ENCODE results near the gene MAST2. TPM values are rescaled to one million over a fixed set of nuclear protein-coding genes. Genes with fewer than 3 reads are reported as not detected.

MAST2 gene
- total RNA-seq, 1 experiment from 2014 or later, result 77.0 TPM

DNA sequence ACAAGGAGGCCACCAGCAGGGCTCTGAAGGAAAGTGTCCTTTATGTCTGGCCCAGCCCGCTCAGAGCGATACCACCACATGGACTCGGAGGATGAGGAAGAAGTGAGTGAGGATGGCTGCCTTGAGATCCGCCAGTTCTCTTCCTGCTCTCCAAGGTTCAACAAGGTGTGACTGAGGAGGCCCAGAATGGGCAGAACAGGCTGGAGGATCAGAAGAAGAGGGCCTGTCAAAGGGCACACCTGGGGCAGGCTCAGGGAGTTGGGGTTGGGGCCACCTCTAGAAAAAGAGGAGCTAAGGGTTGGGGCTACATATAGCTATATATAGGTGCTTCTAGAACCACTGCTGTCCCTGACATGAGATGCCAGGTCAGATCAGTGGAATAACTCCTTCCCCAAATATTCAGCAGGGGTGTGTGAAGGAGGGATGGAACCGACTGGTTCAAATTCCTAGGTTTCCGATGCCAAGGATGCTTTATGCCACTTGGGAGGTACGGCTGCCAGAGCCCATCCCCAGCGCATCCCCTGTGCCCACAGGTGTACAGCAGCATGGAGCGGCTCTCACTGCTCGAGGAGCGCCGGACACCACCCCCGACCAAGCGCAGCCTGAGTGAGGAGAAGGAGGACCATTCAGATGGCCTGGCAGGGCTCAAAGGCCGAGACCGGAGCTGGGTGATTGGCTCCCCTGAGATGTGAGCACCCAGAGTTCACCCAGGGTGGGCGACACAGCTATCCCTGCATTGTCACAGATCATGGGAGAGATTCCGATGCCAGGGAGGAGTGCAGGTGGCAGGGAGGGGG, 226.9 kb downstream of the MAST2 start:
- H3K27me3 ChIP-seq (ENCODE audit: control insufficient read depth, insufficient read depth, low read length), result no peaks in the 10 kb centered on the region
- H3K9me3 ChIP-seq (ENCODE audit: control insufficient read depth, insufficient read depth, low read depth, low read length), result no peaks in the 10 kb centered on the region
- intact Hi-C loops (cut with micrococcal nuclease; ENCODE audit: unreplicated experiment) (no loop called here), in situ Hi-C loops (cut with HindIII; ENCODE audit: low pct_unique_long_range_greater_than_20kb, low sequenced_read_pairs) (no loop called here)
- no TSS peak for BruUV-seq (replicated peaks)
- ATAC-seq (no peak), DNase-seq (ENCODE audit: low read depth, low spot score) (no peak)
- CTCF ChIA-PET, result no interaction called here
- H3K36me3 ChIP-seq (ENCODE audit: control insufficient read depth, insufficient read depth, low read length), result no peaks in the 10 kb centered on the region
- no peak overlapping the region for H3K4me3 ChIP-seq (ENCODE audit: low read depth in 2 of 2, low read length in 2 of 2)
- POLR2A ChIA-PET, result no interaction called here
- no peak overlapping the region for H3K27ac ChIP-seq (ENCODE audit: low read length)
- TF ChIP-seq, protein P1, sequence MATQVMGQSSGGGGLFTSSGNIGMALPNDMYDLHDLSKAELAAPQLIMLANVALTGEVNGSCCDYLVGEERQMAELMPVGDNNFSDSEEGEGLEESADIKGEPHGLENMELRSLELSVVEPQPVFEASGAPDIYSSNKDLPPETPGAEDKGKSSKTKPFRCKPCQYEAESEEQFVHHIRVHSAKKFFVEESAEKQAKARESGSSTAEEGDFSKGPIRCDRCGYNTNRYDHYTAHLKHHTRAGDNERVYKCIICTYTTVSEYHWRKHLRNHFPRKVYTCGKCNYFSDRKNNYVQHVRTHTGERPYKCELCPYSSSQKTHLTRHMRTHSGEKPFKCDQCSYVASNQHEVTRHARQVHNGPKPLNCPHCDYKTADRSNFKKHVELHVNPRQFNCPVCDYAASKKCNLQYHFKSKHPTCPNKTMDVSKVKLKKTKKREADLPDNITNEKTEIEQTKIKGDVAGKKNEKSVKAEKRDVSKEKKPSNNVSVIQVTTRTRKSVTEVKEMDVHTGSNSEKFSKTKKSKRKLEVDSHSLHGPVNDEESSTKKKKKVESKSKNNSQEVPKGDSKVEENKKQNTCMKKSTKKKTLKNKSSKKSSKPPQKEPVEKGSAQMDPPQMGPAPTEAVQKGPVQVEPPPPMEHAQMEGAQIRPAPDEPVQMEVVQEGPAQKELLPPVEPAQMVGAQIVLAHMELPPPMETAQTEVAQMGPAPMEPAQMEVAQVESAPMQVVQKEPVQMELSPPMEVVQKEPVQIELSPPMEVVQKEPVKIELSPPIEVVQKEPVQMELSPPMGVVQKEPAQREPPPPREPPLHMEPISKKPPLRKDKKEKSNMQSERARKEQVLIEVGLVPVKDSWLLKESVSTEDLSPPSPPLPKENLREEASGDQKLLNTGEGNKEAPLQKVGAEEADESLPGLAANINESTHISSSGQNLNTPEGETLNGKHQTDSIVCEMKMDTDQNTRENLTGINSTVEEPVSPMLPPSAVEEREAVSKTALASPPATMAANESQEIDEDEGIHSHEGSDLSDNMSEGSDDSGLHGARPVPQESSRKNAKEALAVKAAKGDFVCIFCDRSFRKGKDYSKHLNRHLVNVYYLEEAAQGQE (IDR thresholded peaks at IDR 0.05; ENCODE audit: insufficient read depth in 1 of 2, low read depth in 2 of 2, low read length in 1 of 2), result no peak
- TF ChIP-seq SIN3A (IDR thresholded peaks at IDR 0.05; ENCODE audit: borderline replicate concordance, insufficient read depth, low read depth, low read length) (no peak), POLR2AphosphoS5 (IDR thresholded peaks at IDR 0.05; ENCODE audit: low read depth, low read length) (no peak), TCF7L2 (IDR thresholded peaks at IDR 0.05; ENCODE audit: low read depth, low read length) (no peak)
- TF ChIP-seq, protein P2, sequence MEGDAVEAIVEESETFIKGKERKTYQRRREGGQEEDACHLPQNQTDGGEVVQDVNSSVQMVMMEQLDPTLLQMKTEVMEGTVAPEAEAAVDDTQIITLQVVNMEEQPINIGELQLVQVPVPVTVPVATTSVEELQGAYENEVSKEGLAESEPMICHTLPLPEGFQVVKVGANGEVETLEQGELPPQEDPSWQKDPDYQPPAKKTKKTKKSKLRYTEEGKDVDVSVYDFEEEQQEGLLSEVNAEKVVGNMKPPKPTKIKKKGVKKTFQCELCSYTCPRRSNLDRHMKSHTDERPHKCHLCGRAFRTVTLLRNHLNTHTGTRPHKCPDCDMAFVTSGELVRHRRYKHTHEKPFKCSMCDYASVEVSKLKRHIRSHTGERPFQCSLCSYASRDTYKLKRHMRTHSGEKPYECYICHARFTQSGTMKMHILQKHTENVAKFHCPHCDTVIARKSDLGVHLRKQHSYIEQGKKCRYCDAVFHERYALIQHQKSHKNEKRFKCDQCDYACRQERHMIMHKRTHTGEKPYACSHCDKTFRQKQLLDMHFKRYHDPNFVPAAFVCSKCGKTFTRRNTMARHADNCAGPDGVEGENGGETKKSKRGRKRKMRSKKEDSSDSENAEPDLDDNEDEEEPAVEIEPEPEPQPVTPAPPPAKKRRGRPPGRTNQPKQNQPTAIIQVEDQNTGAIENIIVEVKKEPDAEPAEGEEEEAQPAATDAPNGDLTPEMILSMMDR (IDR thresholded peaks at IDR 0.05), result no peak
- no peaks in the 10 kb centered on the region for H3K4me1 ChIP-seq (ENCODE audit: control insufficient read depth, insufficient read depth, low read length)

DNA sequence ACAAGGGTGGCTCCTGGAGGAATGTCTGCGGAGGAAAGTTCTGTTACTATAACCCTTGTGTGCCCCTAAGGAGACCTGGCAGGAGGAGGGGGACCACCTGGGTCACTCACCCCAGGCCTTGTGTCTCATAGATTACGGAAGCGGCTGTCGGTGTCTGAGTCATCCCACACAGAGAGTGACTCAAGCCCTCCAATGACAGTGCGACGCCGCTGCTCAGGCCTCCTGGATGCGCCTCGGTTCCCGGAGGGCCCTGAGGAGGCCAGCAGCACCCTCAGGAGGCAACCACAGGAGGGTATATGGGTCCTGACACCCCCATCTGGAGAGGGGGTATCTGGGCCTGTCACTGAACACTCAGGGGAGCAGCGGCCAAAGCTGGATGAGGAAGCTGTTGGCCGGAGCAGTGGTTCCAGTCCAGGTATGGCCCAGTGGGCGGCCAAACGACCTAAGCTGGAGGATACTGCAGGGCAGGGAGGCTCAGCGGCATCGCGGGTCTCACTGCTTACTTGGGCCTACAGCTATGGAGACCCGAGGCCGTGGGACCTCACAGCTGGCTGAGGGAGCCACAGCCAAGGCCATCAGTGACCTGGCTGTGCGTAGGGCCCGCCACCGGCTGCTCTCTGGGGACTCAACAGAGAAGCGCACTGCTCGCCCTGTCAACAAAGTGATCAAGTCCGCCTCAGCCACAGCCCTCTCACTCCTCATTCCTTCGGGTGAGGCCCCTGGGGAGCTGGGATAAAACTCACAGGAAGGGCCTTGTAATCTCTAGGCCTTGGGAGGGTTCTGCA, 227.7 kb downstream of the MAST2 start:
- ChIA-PET POLR2A (interaction anchor here (0.5 kb wide), 1 partner anchor 302 kb away, joined by 4 read pairs; no protein-coding TSS in a partner anchor), CTCF (no interaction called here)
- no peak for ATAC-seq
- Histone ChIP-seq H3K4me1 (ENCODE audit: control insufficient read depth, insufficient read depth, low read length) (no peaks in the 10 kb centered on the region; the same call in 1 of the 2 replicates), H3K27me3 (ENCODE audit: control insufficient read depth, insufficient read depth, low read length) (no peaks in the 10 kb centered on the region), H3K36me3 (ENCODE audit: control insufficient read depth, insufficient read depth, low read length) (no peaks in the 10 kb centered on the region), H3K9me3 (ENCODE audit: control insufficient read depth, insufficient read depth, low read depth, low read length) (no peaks in the 10 kb centered on the region), H3K4me3 (ENCODE audit: low read depth in 2 of 2, low read length in 2 of 2) (no peak overlapping the region), H3K27ac (ENCODE audit: low read length) (no peak overlapping the region)
- DNase-seq (ENCODE audit: low read depth, low spot score), result no peak
- TF ChIP-seq POLR2AphosphoS5 (IDR thresholded peaks at IDR 0.05; ENCODE audit: low read depth, low read length) (no peak), TCF7L2 (IDR thresholded peaks at IDR 0.05; ENCODE audit: low read depth, low read length) (no peak), SIN3A (IDR thresholded peaks at IDR 0.05; ENCODE audit: borderline replicate concordance, insufficient read depth, low read depth, low read length) (no peak)
- TF ChIP-seq, protein P1 (IDR thresholded peaks at IDR 0.05; ENCODE audit: insufficient read depth in 1 of 2, low read depth in 2 of 2, low read length in 1 of 2), result no peak
- TF ChIP-seq, protein P2 (IDR thresholded peaks at IDR 0.05), result no peak
- intact Hi-C loops (cut with micrococcal nuclease; ENCODE audit: unreplicated experiment) (no loop called here), in situ Hi-C loops (cut with HindIII; ENCODE audit: low pct_unique_long_range_greater_than_20kb, low sequenced_read_pairs) (no loop called here)
- no TSS peak for BruUV-seq (replicated peaks)
